Measurements from ENCODE around the gene RITA1. TPM values are rescaled to one million over a fixed set of nuclear protein-coding genes. Genes with fewer than 3 reads are reported as not detected.
"Not testable (repeated sequence)": the region's sequence is repeated elsewhere in the genome, so short reads cannot be mapped to it uniquely, and the experiment has no call there.

RITA1 gene
- total RNA-seq, 1 donor from 2014 or later = 11.7 TPM

GRCh38 chr12:113201187-113202177, 16.0 kb downstream of the RITA1 start:
- no peak for DNase-seq (ENCODE audit: low spot score)
- no peaks in the 10 kb centered on the region for H3K4me1 Mint-ChIP-seq (ENCODE audit: unreplicated experiment)
- H3K27ac Mint-ChIP-seq (ENCODE audit: unreplicated experiment) = no peak overlapping the region
- H3K4me3 Mint-ChIP-seq (ENCODE audit: unreplicated experiment) = no peak overlapping the region
- no peaks in the 10 kb centered on the region for H3K9me3 Mint-ChIP-seq (ENCODE audit: unreplicated experiment)
- H3K27me3 Mint-ChIP-seq (ENCODE audit: unreplicated experiment) = peaks cover 4% of the 10 kb centered on the region
- no peak for TF ChIP-seq CTCF (IDR thresholded peaks at IDR 0.05; ENCODE audit: unreplicated experiment)
- no peaks in the 10 kb centered on the region for H3K36me3 Mint-ChIP-seq (ENCODE audit: low read depth, unreplicated experiment)

GRCh38 chr12:113202300-113203075, 17.0 kb downstream of the RITA1 start:
- TF ChIP-seq CTCF (IDR thresholded peaks at IDR 0.05; ENCODE audit: unreplicated experiment) = no peak
- H3K4me1 Mint-ChIP-seq (ENCODE audit: unreplicated experiment) = no peaks in the 10 kb centered on the region
- no peak overlapping the region for H3K4me3 Mint-ChIP-seq (ENCODE audit: unreplicated experiment)
- no peak for DNase-seq (ENCODE audit: low spot score)
- H3K27ac Mint-ChIP-seq (ENCODE audit: unreplicated experiment) = no peak overlapping the region
- peaks cover 3% of the 10 kb centered on the region for H3K27me3 Mint-ChIP-seq (ENCODE audit: unreplicated experiment)
- no peaks in the 10 kb centered on the region for H3K36me3 Mint-ChIP-seq (ENCODE audit: low read depth, unreplicated experiment)
- H3K9me3 Mint-ChIP-seq (ENCODE audit: unreplicated experiment) = no peaks in the 10 kb centered on the region

- no peak for DNase-seq (ENCODE audit: low spot score)
- Mint-ChIP-seq H3K27ac (ENCODE audit: unreplicated experiment) (no peak overlapping the region), H3K4me3 (ENCODE audit: unreplicated experiment) (no peak overlapping the region), H3K36me3 (ENCODE audit: low read depth, unreplicated experiment) (no peaks in the 10 kb centered on the region), H3K4me1 (ENCODE audit: unreplicated experiment) (peaks cover 6% of the 10 kb centered on the region), H3K27me3 (ENCODE audit: unreplicated experiment) (peaks cover 1% of the 10 kb centered on the region), H3K9me3 (ENCODE audit: unreplicated experiment) (no peaks in the 10 kb centered on the region)
- no peak for TF ChIP-seq CTCF (IDR thresholded peaks at IDR 0.05; ENCODE audit: unreplicated experiment)
Observed at GRCh38 chr12:113203852-113204760, 18.6 kb downstream of the RITA1 start.

- H3K4me1 Mint-ChIP-seq (ENCODE audit: unreplicated experiment) = peaks cover 6% of the 10 kb centered on the region
- no peaks in the 10 kb centered on the region for H3K36me3 Mint-ChIP-seq (ENCODE audit: low read depth, unreplicated experiment)
- H3K27me3 Mint-ChIP-seq (ENCODE audit: unreplicated experiment) = peaks cover 1% of the 10 kb centered on the region
- TF ChIP-seq CTCF (IDR thresholded peaks at IDR 0.05; ENCODE audit: unreplicated experiment) = no peak
- no peak overlapping the region for H3K27ac Mint-ChIP-seq (ENCODE audit: unreplicated experiment)
- DNase-seq (ENCODE audit: low spot score) = no peak
- H3K4me3 Mint-ChIP-seq (ENCODE audit: unreplicated experiment) = no peak overlapping the region
- no peaks in the 10 kb centered on the region for H3K9me3 Mint-ChIP-seq (ENCODE audit: unreplicated experiment)
Observed at GRCh38 chr12:113204804-113205203, 19.3 kb downstream of the RITA1 start.

- H3K27ac Mint-ChIP-seq (ENCODE audit: unreplicated experiment); H3K4me1 Mint-ChIP-seq (ENCODE audit: unreplicated experiment); H3K27me3 Mint-ChIP-seq (ENCODE audit: unreplicated experiment); DNase-seq (ENCODE audit: low spot score); H3K36me3 Mint-ChIP-seq (ENCODE audit: low read depth, unreplicated experiment); H3K4me3 Mint-ChIP-seq (ENCODE audit: unreplicated experiment); H3K9me3 Mint-ChIP-seq (ENCODE audit: unreplicated experiment): not testable (repeated sequence)
Observed at GRCh38 chr12:113206802-113207201, 21.3 kb downstream of the RITA1 start.

Measured in endothelial cell (in vitro differentiated cells).